Measurements from ENCODE around the gene KDM7A. TPM values are rescaled to one million over a fixed set of nuclear protein-coding genes. Genes with fewer than 3 reads are reported as not detected.

KDM7A gene
- total RNA-seq, 1 donor from 2014 or later, result 13.8 TPM

DNA sequence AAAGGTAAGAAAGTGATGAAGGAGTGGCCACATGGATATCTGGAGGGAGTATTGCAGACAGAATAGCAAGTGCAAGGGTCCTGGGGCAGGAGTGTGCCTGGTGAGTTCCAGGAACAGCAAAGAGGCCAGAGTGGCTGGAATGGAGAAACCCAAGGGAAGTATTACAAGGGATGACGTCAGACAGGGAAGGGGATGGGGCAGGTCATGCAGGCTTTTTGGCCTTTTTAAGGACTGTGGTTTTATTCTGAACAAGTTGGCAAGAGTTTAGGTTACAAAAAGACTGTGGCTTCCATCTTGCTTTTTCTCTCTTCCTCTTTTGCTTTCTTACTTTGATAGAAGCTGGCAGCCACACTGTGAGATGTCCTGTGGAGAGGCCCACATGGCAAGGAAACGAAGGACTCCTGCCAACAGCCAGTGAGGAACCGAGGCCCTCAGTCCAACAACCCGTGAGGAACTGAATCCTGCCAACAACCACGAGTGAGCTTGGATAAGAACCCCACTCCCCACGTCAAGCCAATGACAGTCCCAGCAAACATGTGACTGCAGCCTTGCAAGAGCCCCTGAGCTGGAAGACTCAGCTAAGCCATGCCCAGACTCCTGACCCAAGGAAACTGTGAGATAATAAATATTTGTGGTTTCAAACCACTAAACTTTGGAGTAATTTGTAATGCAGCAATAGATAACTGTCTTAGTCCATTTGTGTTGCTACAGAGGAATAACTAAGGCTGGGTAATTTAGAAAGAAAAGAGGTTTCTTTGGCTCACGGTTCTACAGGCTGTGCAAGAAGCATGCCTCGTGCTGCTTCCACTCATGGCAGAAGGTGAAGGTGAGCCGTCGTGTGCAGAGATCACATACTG is 19.8 kb upstream of the KDM7A start:
- no peak overlapping the region for H3K4me3 Mint-ChIP-seq
- ChIA-PET POLR2A (no interaction called here), CTCF (no interaction called here)
- peaks cover 5% of the 10 kb centered on the region for H3K4me1 Mint-ChIP-seq
- no peaks in the 10 kb centered on the region for H3K36me3 Mint-ChIP-seq (ENCODE audit: low read depth)
- intact Hi-C loops (cut with micrococcal nuclease), result loop anchor here (2.0 kb wide), 1 partner anchor 18 kb away; no protein-coding TSS in a partner anchor
- TF ChIP-seq, protein P1, sequence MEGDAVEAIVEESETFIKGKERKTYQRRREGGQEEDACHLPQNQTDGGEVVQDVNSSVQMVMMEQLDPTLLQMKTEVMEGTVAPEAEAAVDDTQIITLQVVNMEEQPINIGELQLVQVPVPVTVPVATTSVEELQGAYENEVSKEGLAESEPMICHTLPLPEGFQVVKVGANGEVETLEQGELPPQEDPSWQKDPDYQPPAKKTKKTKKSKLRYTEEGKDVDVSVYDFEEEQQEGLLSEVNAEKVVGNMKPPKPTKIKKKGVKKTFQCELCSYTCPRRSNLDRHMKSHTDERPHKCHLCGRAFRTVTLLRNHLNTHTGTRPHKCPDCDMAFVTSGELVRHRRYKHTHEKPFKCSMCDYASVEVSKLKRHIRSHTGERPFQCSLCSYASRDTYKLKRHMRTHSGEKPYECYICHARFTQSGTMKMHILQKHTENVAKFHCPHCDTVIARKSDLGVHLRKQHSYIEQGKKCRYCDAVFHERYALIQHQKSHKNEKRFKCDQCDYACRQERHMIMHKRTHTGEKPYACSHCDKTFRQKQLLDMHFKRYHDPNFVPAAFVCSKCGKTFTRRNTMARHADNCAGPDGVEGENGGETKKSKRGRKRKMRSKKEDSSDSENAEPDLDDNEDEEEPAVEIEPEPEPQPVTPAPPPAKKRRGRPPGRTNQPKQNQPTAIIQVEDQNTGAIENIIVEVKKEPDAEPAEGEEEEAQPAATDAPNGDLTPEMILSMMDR (IDR thresholded peaks at IDR 0.05), result no peak
- no peaks in the 10 kb centered on the region for H3K9me3 Mint-ChIP-seq
- no peak for DNase-seq
- H3K27me3 Mint-ChIP-seq, result no peaks in the 10 kb centered on the region
- peak overlapping the region; percentile 32 for H3K27ac Mint-ChIP-seq
- no peak for ATAC-seq (ENCODE audit: low read depth)

DNA sequence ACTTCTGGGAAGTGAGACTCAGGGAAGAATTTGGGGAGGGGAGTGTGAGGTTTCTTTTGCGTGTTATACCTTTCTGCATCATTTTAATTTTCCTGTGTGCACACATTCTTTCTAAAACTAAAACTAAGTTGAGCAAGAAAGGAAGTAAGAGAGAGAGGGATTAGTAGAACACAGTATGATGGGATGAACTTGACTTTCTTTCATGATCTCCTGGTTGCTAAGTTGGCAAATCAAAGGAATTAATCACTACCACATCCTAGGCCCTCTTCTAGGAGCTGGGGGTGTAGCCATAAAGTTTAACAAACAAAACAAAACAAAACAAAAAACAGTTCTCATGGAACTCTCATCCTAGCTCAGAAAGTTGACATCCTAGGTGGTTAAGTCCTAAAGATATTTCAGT is 19.1 kb upstream of the KDM7A start:
- ChIA-PET CTCF (no interaction called here), POLR2A (no interaction called here)
- intact Hi-C loops (cut with micrococcal nuclease), result loop anchor here (2.0 kb wide), 1 partner anchor 17 kb away; no protein-coding TSS in a partner anchor
- H3K36me3 Mint-ChIP-seq (ENCODE audit: low read depth), result no peaks in the 10 kb centered on the region
- H3K4me3 Mint-ChIP-seq, result no peak overlapping the region
- peaks cover 5% of the 10 kb centered on the region for H3K4me1 Mint-ChIP-seq
- no peak overlapping the region for H3K27ac Mint-ChIP-seq
- TF ChIP-seq, protein P1 (IDR thresholded peaks at IDR 0.05), result no peak
- DNase-seq (no peak), ATAC-seq (ENCODE audit: low read depth) (no peak)
- H3K27me3 Mint-ChIP-seq, result no peaks in the 10 kb centered on the region
- no peaks in the 10 kb centered on the region for H3K9me3 Mint-ChIP-seq

DNA sequence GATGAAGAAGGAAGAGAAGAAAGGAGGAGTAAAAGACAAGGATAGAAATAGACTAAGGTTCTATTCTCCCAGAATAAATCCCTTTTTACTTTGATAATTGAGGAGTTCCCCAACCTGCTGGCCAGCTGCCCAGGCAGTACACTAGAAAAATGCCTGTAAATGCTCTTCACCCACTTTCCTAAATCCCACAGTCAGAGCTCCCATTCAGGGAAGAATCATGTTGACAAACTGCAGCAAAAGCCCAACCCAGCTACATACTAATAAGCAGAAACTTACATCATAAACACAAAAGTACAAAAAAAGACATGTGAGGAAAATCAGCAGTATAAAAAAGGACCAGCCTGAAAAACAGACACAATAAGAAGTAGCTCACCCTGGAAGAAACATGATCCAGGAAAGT is 15.8 kb upstream of the KDM7A start:
- Mint-ChIP-seq H3K4me3 (no peak overlapping the region), H3K27me3 (no peaks in the 10 kb centered on the region), H3K36me3 (ENCODE audit: low read depth) (no peaks in the 10 kb centered on the region), H3K4me1 (peaks cover 8% of the 10 kb centered on the region), H3K27ac (no peak overlapping the region), H3K9me3 (no peaks in the 10 kb centered on the region)
- CTCF ChIA-PET, result no interaction called here
- ATAC-seq (ENCODE audit: low read depth) (no peak), DNase-seq (no peak)
- intact Hi-C loops (cut with micrococcal nuclease), result loop anchor here (2.0 kb wide), 2 partner anchors 18 to 464 kb away; no protein-coding TSS in a partner anchor
- POLR2A ChIA-PET, result interaction anchor here (0.8 to 1.5 kb wide), 4 partner anchors 15 to 39 kb away, joined by 3 to 4 read pairs (median 3); no protein-coding TSS in a partner anchor
- TF ChIP-seq, protein P1 (IDR thresholded peaks at IDR 0.05), result no peak

DNA sequence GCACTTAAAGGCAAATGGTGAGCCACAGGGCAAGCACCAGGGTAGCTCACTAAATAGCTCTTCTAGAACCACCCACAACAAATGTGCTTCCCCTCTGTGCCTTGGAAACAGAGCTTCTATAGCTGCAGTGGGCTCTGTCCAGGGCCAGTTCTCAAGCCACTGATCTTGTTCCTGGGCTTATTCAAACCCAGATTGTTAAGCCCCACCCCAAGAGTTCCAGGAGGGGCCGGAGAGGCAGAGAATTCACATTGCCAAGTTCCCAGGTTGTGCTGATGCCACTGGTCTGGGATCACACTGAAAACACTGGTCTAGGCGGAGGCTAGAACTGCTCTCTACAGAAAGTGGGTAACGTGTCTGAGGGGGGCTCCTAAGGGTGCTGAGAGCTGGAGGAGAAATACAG is 15.4 kb upstream of the KDM7A start:
- Mint-ChIP-seq H3K27me3 (no peaks in the 10 kb centered on the region), H3K36me3 (ENCODE audit: low read depth) (no peaks in the 10 kb centered on the region), H3K27ac (peak overlapping the region; percentile 24), H3K4me1 (peaks cover 8% of the 10 kb centered on the region), H3K9me3 (no peaks in the 10 kb centered on the region), H3K4me3 (no peak overlapping the region)
- POLR2A ChIA-PET, result interaction anchor here (1.0 to 1.5 kb wide), 3 partner anchors 16 to 39 kb away, joined by 3 to 4 read pairs (median 3); no protein-coding TSS in a partner anchor
- TF ChIP-seq, protein P1 (IDR thresholded peaks at IDR 0.05), result no peak
- intact Hi-C loops (cut with micrococcal nuclease), result loop anchor here (2.0 kb wide), 2 partner anchors 19 to 465 kb away; no protein-coding TSS in a partner anchor
- ATAC-seq (ENCODE audit: low read depth) (no peak), DNase-seq (no peak)
- CTCF ChIA-PET, result no interaction called here

DNA sequence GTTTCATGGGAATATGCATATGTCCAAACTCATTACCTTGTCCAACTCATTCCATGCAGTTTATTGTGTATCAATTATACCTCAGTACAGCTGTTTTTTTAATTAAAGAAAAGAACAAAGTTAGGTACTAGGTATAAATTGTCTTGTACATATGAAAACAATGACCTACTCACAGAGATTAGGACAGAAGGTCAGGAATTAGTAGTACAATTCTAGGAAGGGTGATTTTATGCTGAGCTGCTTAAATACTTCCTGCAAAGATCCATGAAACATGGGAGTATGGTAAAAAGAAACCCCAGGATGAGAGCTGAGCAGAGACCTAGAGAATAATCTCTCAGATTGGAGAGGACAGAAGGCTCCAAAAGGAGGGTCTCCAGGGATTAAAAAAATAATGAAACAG is 13.8 kb upstream of the KDM7A start:
- Mint-ChIP-seq H3K36me3 (ENCODE audit: low read depth) (no peaks in the 10 kb centered on the region), H3K27me3 (no peaks in the 10 kb centered on the region), H3K4me3 (no peak overlapping the region), H3K27ac (no peak overlapping the region), H3K4me1 (peaks cover 7% of the 10 kb centered on the region), H3K9me3 (no peaks in the 10 kb centered on the region)
- ATAC-seq (ENCODE audit: low read depth) (no peak), DNase-seq (no peak)
- ChIA-PET CTCF (interaction anchor here (1.3 kb wide), 1 partner anchor 15 kb away, joined by 3 read pairs; no protein-coding TSS in a partner anchor), POLR2A (no interaction called here)
- TF ChIP-seq, protein P1 (IDR thresholded peaks at IDR 0.05), result no peak
- intact Hi-C loops (cut with micrococcal nuclease), result no loop called here
